BLaER1 treated with 17β-estradiol and CSF1 and Interleukin-3, amounts not matched to agents 10 nM and 100 nM (cell line): ENCODE measurements around the gene MAP1B.

Source experiments
- H3K27ac ChIP-seq, 11 experiments: shearing (Covaris generic); formaldehyde crosslinking; 2 replicates each; pipeline ENCODE4 v1.8.1; 2022
- H3K27me3 ChIP-seq, 11 experiments: shearing (Covaris generic); formaldehyde crosslinking; 2 replicates each; pipeline ENCODE4 v1.8.1; 2022
- H3K36me3 ChIP-seq, 11 experiments: shearing (Covaris generic); formaldehyde crosslinking; 2 replicates each; pipeline ENCODE4 v1.8.1; 2022
- H3K4me1 ChIP-seq, 10 experiments: shearing (Covaris generic); formaldehyde crosslinking; 2 replicates each; pipeline ENCODE4 v1.8.1; 2022
- H3K4me2 ChIP-seq, 11 experiments: shearing (Covaris generic); formaldehyde crosslinking; 2 replicates each; pipeline ENCODE4 v1.8.1; 2022
- H3K4me3 ChIP-seq, 10 experiments: shearing (Covaris generic); formaldehyde crosslinking; 2 replicates each; pipeline ENCODE4 v1.8.1; 2022
- H3K9ac ChIP-seq, 11 experiments: shearing (Covaris generic); formaldehyde crosslinking; 2 replicates each; pipeline ENCODE4 v1.8.1; 2022
- H3K9me3 ChIP-seq, 11 experiments: shearing (Covaris generic); formaldehyde crosslinking; replicated peaks in 1 of 11; 2 replicates each; pipeline ENCODE4 v1.8.1; 2022
- H4K20me1 ChIP-seq, 11 experiments: shearing (Covaris generic); formaldehyde crosslinking; 2 replicates each; pipeline ENCODE4 v1.8.1; 2022
- Cebpa-rat ChIP-seq, 11 experiments: shearing (Covaris generic); IDR thresholded peaks; 2 replicates each; pipeline ENCODE4 v1.8.1; 2022

MAP1B gene

DNA sequence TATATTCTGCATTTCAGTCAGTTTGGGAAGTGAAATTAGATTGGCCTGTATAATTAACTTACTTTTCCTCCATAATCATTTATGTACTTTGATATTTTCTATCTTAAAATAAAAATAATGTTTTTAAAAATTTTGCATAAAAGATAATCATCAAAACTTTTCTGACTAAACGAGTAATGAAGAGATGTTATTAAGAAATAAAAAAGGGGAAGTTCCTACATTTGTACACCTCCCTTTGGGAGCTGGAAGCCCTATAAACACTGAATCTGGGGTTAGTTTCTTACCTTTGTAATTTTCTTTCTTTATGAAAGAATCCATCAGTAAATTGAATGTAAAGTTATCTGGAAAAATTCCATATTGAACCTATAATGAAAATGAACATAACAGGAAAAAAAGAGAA is 126.6 kb downstream of the MAP1B start:
- H3K27me3 ChIP-seq, result no peaks in the 10 kb centered on the region
- peak overlapping the region in 4 of 11 experiments; percentile 35 to 75 (median 50); a peak in 4 of 22 replicates for H3K27ac ChIP-seq
- peak overlapping the region in 2 of 11 experiments; percentile 16 to 41; a peak in 3 of 22 replicates for H3K4me2 ChIP-seq
- H3K9ac ChIP-seq, result no peak overlapping the region
- H3K4me1 ChIP-seq, result peaks cover 14 to 36% (median 22%) of the 10 kb centered on the region in 10 experiments
- H3K36me3 ChIP-seq, result peaks cover 59 to 92% (median 82%) of the 10 kb centered on the region in 11 experiments
- H4K20me1 ChIP-seq, result peaks cover 0 to 12% (median 0%) of the 10 kb centered on the region in 11 experiments; a peak in 4 of 22 replicates
- no peaks in the 10 kb centered on the region for H3K9me3 ChIP-seq
- H3K4me3 ChIP-seq, result no peak overlapping the region
- no peak for TF ChIP-seq Cebpa-rat (IDR thresholded peaks at IDR 0.05)

DNA sequence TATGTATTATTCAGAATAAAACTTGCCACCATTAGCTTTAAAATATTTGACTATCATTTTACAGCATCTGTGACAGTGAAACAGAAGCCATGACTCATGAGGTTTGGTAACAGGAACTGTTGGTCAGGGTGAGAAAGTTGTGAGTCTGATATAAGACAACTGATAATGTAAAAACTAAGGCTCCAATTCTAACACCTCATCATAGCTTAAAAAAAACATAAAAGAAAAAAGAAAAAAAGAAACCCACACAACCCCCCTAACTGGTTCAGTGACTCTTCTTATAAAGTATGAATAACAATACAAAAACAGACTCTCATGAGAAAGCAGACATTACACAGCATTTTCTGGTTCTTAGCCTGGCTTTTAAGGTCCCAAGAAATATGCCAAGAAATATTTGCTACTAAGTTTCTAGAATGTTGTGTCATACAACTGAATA is 127.0 kb downstream of the MAP1B start:
- Histone ChIP-seq H3K4me3 (no peak overlapping the region), H3K4me1 (peaks cover 14 to 36% (median 22%) of the 10 kb centered on the region in 10 experiments), H3K27me3 (no peaks in the 10 kb centered on the region), H3K9me3 (no peaks in the 10 kb centered on the region), H3K36me3 (peaks cover 55 to 91% (median 79%) of the 10 kb centered on the region in 11 experiments), H3K9ac (peak overlapping the region in 2 of 11 experiments; percentile 8 to 55; a peak in 1 of 22 replicates), H3K27ac (peak overlapping the region in 9 of 11 experiments; percentile 35 to 75 (median 50); a peak in 17 of 22 replicates), H3K4me2 (peak overlapping the region in 8 of 11 experiments; percentile 15 to 52 (median 38); a peak in 15 of 22 replicates), H4K20me1 (peaks cover 0 to 8% (median 0%) of the 10 kb centered on the region in 11 experiments; a peak in 2 of 22 replicates)
- TF ChIP-seq Cebpa-rat (IDR thresholded peaks at IDR 0.05), result no peak

DNA sequence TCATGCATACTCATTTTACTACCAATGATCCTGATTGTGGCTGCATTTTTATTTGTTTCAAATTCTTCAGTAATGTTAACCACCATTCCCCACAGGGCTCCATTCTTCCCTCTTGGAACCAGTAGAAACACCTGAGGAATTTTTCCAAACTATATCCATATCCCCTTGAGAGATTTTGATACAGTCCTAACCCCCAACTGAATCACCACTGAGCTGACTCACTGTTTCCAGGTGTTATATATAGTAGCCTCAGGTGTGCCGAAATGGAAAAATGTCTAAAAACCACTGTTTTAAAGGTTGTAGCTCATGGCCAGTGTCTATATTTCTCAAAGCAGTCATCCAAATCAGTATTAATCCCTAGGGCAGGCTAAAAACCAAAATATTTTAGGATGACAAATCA is 127.6 kb downstream of the MAP1B start:
- Histone ChIP-seq H4K20me1 (peaks cover 0 to 7% (median 0%) of the 10 kb centered on the region in 11 experiments; a peak in 2 of 22 replicates), H3K4me2 (peak overlapping the region in 8 of 11 experiments; percentile 15 to 52 (median 38); a peak in 15 of 22 replicates), H3K27ac (peak overlapping the region in 9 of 11 experiments; percentile 35 to 75 (median 50); a peak in 16 of 22 replicates), H3K36me3 (peaks cover 49 to 90% (median 73%) of the 10 kb centered on the region in 11 experiments), H3K27me3 (no peaks in the 10 kb centered on the region), H3K4me3 (no peak overlapping the region), H3K9me3 (no peaks in the 10 kb centered on the region), H3K9ac (peak overlapping the region in 2 of 11 experiments; percentile 8 to 55; a peak in 1 of 22 replicates), H3K4me1 (peaks cover 14 to 36% (median 22%) of the 10 kb centered on the region in 10 experiments)
- TF ChIP-seq Cebpa-rat (IDR thresholded peaks at IDR 0.05), result no peak

DNA sequence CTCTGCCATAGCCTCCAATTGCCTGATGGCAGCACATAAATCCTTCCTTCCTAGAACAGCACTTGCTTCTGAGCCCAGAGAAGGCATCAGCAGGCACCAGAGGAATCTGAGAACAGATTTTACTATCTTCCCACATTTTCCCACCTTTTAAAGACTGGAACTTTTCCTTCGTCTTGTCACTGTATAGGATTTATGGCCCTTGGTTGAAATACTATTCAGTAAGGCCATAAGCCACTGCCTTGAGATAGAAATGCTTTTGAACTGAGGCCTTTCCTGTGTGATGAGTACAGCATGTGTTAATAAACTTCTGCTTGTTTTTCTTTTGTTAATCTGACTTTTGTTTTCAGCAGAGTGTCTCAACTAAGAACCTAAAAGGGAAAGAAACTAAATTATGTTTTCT is 128.4 kb downstream of the MAP1B start:
- Histone ChIP-seq H3K4me1 (peaks cover 14 to 36% (median 22%) of the 10 kb centered on the region in 10 experiments), H3K9me3 (no peaks in the 10 kb centered on the region), H4K20me1 (peaks cover 0 to 7% (median 0%) of the 10 kb centered on the region in 11 experiments; a peak in 2 of 22 replicates)

DNA sequence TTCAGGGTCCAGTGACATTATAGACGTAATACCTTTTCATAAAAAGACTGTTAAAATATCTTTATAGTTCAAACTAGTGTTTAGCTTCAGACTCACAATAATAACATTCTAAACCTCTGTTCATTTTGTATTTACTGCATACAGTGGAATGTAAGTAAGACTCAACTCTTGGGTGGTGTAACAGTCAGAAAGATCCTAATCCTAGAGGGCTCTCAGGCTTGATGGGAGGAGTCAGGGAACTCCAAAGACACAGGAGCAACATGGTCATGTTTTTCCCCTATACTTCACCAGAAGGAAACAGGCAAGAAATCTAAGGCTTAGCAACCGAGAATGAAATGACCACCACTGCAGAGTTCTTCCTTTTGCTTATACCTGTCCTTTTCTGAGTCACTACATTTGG is 130.1 kb downstream of the MAP1B start:
- Histone ChIP-seq H3K27ac (no peak overlapping the region), H3K4me2 (no peak overlapping the region), H3K4me3 (no peak overlapping the region), H3K9ac (no peak overlapping the region), H3K9me3 (no peaks in the 10 kb centered on the region), H3K4me1 (peaks cover 13 to 31% (median 18%) of the 10 kb centered on the region in 10 experiments), H3K27me3 (no peaks in the 10 kb centered on the region), H4K20me1 (peaks cover 0 to 19% (median 0%) of the 10 kb centered on the region in 11 experiments; a peak in 4 of 22 replicates), H3K36me3 (peaks cover 37 to 90% (median 60%) of the 10 kb centered on the region in 11 experiments)
- TF ChIP-seq Cebpa-rat (IDR thresholded peaks at IDR 0.05), result no peak

More for the DNA sequence above, 128.4 kb downstream of the MAP1B start:
- Histone ChIP-seq H3K4me3 (no peak overlapping the region), H3K4me2 (no peak overlapping the region), H3K27ac (peak overlapping the region in 2 of 11 experiments; percentile 15 to 75; a peak in 2 of 22 replicates), H3K36me3 (peaks cover 40 to 90% (median 65%) of the 10 kb centered on the region in 11 experiments), H3K27me3 (no peaks in the 10 kb centered on the region), H3K9ac (no peak overlapping the region)
- no peak for TF ChIP-seq Cebpa-rat (IDR thresholded peaks at IDR 0.05)

DNA sequence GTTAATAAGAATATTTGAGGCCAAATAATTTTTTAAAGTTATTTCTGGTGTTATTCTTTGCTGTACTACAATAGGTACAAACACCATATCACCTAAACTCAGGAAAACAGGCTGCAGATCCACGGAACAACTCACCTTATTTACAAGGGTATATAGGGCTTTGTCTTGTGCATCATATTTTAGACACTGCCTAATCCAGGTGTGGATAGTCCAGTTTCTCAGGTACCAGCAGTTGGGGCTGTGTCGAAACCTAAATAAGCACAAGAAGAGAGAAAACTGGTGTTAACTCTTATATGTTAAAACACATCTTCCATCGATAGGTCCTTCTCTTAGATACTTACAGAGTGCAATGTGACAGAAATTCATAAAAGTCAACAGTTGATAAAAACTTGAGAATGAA is 130.6 kb downstream of the MAP1B start:
- Histone ChIP-seq H3K27me3 (no peaks in the 10 kb centered on the region), H3K9me3 (no peaks in the 10 kb centered on the region), H3K9ac (no peak overlapping the region), H3K4me3 (no peak overlapping the region), H3K4me2 (no peak overlapping the region), H3K36me3 (peaks cover 33 to 90% (median 58%) of the 10 kb centered on the region in 11 experiments), H4K20me1 (peaks cover 0 to 23% (median 3%) of the 10 kb centered on the region in 11 experiments; a peak in 7 of 22 replicates), H3K27ac (no peak overlapping the region), H3K4me1 (peaks cover 9 to 26% (median 14%) of the 10 kb centered on the region in 10 experiments; a peak in 18 of 20 replicates)
- no peak for TF ChIP-seq Cebpa-rat (IDR thresholded peaks at IDR 0.05)

DNA sequence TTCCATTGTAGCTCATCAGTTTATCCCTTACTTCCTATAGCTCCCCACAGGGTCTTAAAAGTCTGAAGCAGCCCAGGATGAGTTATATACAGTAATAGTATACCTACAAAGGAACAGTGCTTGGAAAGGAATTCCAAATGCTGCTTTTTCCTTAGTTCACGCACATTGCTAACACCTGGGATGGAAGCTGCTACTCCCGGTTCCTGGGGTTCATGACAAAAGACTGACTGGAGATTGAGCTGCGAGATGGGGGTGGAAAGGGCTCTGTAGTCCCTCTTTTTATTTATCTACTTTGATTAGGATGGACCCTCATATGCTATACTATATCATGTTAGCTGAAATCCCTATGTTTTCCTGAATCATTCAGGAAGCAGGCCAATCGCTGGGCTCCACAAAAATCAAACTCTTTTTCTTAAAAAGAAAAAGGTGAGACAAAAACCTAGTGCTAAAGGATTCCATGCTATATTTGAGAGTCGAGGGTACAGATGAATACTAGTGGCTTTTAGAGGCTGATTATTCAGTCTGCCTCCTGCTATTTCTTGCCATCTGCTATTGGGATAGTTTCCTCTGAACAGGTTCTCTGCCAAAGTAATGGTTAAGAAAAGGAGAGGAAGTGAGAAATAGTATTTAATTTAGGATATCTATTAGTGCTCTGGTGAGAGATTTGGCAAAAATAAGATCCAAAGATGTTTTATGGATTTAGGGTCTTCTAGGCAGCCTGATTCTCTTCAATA is 131.6 kb downstream of the MAP1B start:
- H3K4me2 ChIP-seq, result no peak overlapping the region
- H3K9me3 ChIP-seq, result no peaks in the 10 kb centered on the region
- no peaks in the 10 kb centered on the region for H3K27me3 ChIP-seq
- no peak overlapping the region for H3K9ac ChIP-seq
- H3K4me1 ChIP-seq, result peaks cover 5 to 18% (median 13%) of the 10 kb centered on the region in 10 experiments; a peak in 17 of 20 replicates
- H3K4me3 ChIP-seq, result no peak overlapping the region
- no peak overlapping the region for H3K27ac ChIP-seq
- TF ChIP-seq Cebpa-rat (IDR thresholded peaks at IDR 0.05), result no peak
- H3K36me3 ChIP-seq, result peaks cover 30 to 84% (median 56%) of the 10 kb centered on the region in 11 experiments
- peaks cover 0 to 25% (median 6%) of the 10 kb centered on the region in 11 experiments; a peak in 7 of 22 replicates for H4K20me1 ChIP-seq

DNA sequence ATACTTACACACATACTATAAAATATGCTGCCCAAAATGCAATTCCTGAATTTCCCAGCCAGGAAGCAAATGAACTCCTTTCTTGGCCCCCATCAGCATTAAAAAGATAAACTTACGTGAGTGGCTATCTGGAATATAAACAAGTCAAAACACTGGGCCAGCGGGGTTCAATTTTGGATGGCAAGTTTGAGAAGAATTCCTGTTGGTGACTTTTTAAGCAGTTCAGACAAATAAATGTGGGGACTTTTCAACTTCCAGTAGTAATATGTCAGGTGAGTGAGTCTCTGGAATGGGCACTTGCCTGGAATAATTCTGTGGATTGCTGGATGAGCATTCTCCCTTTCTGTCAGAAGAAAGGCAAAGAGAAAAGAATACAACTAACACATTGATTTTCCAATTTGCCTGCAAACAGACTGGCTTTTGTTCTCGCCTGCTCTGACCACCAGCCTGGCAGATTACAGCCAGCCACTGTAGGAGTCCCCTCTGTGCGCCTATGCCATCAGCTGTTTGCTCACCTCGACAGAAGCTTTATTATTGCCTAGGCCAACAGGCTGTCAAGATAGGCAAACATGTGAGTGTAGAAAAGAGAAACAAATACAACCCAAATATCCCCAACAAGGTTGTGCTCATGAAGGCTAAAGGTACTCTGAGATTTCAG is 134.2 kb downstream of the MAP1B start:
- H3K9me3 ChIP-seq, result no peaks in the 10 kb centered on the region
- H3K4me2 ChIP-seq, result no peak overlapping the region
- no peak overlapping the region for H3K27ac ChIP-seq
- TF ChIP-seq Cebpa-rat (IDR thresholded peaks at IDR 0.05), result no peak
- H3K9ac ChIP-seq, result no peak overlapping the region
- no peak overlapping the region for H3K4me3 ChIP-seq
- peaks cover 0 to 37% (median 11%) of the 10 kb centered on the region in 11 experiments; a peak in 7 of 22 replicates for H4K20me1 ChIP-seq
- H3K27me3 ChIP-seq, result no peaks in the 10 kb centered on the region
- H3K4me1 ChIP-seq, result peaks cover 0 to 6% (median 4%) of the 10 kb centered on the region in 10 experiments; a peak in 6 of 20 replicates
- peaks cover 20 to 65% (median 39%) of the 10 kb centered on the region in 11 experiments for H3K36me3 ChIP-seq
